Activated naive CD4-positive, alpha-beta T cell treated with anti-CD3 and anti-CD28 coated beads, Interleukin-2, amount 50 U/mL, for 24 hours (primary cell): Measurements from ENCODE around the gene DYNC2H1.
"Not testable (repeated sequence)": the region's sequence is repeated elsewhere in the genome, so short reads cannot be mapped to it uniquely, and the experiment has no call there.

Experiments
- H3K27ac Mint-ChIP-seq: one replicate; pipeline ENCODE4 v1.8.0; 2021; ENCODE audit warnings: mild to moderate bottlenecking, mixed read lengths
- H3K27me3 Mint-ChIP-seq: one replicate; pipeline ENCODE4 v1.8.0; 2021; ENCODE audit warnings: mixed read lengths
- H3K36me3 Mint-ChIP-seq: one replicate; pipeline ENCODE4 v1.8.0; 2021; ENCODE audit warnings: mixed read lengths
- H3K4me1 Mint-ChIP-seq: one replicate; pipeline ENCODE4 v1.8.0; 2021; ENCODE audit warnings: mixed read lengths
- H3K4me3 Mint-ChIP-seq: one replicate; pipeline ENCODE4 v1.8.0; 2021; ENCODE audit warnings: mild to moderate bottlenecking, mixed read lengths
- H3K9me3 Mint-ChIP-seq: one replicate; pipeline ENCODE4 v1.8.0; 2021; ENCODE audit warnings: mixed read lengths

DYNC2H1 gene

DNA sequence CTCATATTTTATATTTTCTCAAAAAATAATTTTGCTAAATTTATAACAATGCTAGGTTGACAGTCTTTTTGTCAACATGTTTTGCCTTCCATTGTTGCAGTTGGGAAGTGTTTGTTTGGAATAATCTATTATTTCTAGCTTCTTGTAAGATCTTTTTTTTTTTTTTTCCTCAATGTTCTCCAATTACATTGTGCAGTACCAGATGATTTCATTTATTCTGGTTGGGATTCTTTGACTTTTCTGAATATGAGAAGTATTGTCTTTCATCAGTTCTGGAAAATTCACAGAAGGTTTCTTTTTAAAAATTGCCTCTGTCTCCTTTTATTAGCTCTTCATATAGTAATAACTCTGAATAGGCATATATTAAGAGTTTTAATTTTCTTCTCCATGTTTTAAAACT, 245.4 kb downstream of the DYNC2H1 start:
- Mint-ChIP-seq H3K27ac (no peak overlapping the region), H3K4me1 (no peaks in the 10 kb centered on the region), H3K9me3 (no peaks in the 10 kb centered on the region), H3K27me3 (no peaks in the 10 kb centered on the region), H3K4me3 (no peak overlapping the region), H3K36me3 (no peaks in the 10 kb centered on the region)

DNA sequence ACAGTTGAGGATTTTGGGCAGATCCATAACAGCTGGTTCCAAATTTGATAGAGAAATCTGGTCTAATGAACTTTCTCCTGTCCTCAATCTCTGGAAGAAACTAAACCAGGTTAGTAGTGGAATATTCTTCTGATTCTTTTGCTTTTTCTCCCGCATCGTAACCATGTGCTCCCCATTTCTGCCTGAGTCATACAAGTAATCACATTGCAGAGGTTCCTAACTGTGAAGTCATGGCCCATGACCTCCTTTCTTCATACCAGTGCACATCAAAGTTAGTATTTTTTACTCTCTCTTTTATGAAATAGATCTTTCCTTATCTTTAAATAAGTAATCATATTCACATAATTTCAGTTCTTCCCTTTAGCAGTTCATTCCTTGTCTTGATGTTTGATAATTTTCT, 249.0 kb downstream of the DYNC2H1 start:
- Mint-ChIP-seq H3K4me1 (no peaks in the 10 kb centered on the region), H3K36me3 (no peaks in the 10 kb centered on the region), H3K9me3 (no peaks in the 10 kb centered on the region), H3K4me3 (no peak overlapping the region), H3K27ac (no peak overlapping the region), H3K27me3 (no peaks in the 10 kb centered on the region)

DNA sequence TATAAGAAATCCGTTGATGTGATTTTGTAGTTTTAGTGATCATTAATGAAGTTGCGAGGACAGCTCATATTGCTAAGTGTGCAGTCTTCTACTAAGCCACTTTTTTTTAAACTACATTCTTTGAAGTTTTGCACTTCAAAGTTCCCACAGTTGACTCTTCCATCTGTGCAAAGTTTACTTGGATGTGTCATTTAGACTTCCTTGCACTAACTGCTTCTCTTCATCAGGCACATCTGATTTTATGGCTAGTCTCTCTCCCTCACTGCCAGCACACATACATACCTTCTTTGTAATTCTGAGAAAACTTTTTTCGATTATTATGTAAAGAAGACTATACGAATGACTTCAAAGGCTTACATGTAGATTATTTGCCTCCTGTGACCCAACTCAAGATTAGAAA, 250.0 kb downstream of the DYNC2H1 start:
- Mint-ChIP-seq H3K9me3 (no peaks in the 10 kb centered on the region), H3K36me3 (no peaks in the 10 kb centered on the region), H3K4me1 (no peaks in the 10 kb centered on the region), H3K4me3 (no peak overlapping the region), H3K27ac (no peak overlapping the region), H3K27me3 (no peaks in the 10 kb centered on the region)

DNA sequence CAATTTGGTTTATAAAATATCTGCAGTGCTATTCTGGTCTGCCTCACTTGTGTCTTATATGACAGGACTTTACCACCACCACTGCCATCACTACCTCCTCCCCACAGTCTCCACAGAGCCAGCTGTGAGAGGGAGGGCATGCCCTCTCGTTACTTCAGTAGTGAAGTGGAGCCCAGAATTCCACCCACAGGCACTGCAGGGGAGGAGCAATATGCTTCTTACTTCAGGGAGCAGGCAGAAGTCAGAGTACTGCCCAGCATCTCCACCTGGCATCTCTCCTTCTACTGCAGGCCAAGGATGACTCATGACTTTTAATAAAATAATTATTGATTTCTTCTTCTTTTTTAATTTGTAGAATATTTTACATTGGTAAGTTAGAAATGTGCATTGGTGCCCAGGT, 255.5 kb downstream of the DYNC2H1 start:
- H3K4me1 Mint-ChIP-seq = no peaks in the 10 kb centered on the region
- H3K27me3 Mint-ChIP-seq = no peaks in the 10 kb centered on the region
- no peak overlapping the region for H3K27ac Mint-ChIP-seq
- H3K36me3 Mint-ChIP-seq = no peaks in the 10 kb centered on the region
- H3K9me3 Mint-ChIP-seq = no peaks in the 10 kb centered on the region
- H3K4me3 Mint-ChIP-seq = no peak overlapping the region

DNA sequence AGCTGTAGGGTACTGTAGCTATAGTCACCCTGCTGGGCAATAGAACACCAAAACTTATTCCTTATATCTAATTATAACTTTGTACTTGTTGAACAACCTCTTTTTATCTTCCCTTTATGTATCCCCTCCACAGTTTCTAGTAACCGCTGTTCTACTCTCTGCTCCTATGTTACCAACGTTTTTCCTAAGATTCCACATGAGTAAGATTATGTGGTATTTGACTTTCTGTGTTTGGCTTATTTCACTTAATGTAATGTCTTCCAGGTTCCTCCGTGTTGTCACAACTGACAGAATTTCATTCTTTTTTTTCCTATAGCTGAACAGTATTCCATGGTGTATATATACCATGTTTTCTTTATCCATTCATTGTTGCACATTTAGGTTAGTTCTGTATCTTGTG, 258.4 kb downstream of the DYNC2H1 start:
- Mint-ChIP-seq H3K4me3 (no peak overlapping the region), H3K27me3 (no peaks in the 10 kb centered on the region), H3K36me3 (no peaks in the 10 kb centered on the region), H3K9me3 (no peaks in the 10 kb centered on the region), H3K4me1 (no peaks in the 10 kb centered on the region), H3K27ac (no peak overlapping the region)

DNA sequence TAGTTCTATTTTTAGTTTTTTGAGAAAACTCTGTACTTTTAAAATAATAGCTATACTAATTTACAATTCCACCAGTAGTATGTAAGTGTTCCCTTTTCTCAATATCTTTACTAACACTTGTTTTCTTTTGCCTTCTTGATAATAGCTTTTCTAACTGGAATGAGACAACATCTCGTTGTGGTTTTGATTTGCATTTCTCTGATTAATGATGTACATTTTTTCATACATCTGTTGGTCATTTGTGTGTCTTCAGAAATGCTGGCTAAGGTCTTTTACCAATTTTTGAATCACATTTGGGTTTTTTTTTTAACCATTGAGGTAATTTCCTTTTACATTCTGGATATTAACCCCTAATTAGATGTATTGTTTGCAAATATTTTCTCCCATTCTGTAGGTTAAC, 258.9 kb downstream of the DYNC2H1 start:
- H3K4me3 Mint-ChIP-seq = no peak overlapping the region

DNA sequence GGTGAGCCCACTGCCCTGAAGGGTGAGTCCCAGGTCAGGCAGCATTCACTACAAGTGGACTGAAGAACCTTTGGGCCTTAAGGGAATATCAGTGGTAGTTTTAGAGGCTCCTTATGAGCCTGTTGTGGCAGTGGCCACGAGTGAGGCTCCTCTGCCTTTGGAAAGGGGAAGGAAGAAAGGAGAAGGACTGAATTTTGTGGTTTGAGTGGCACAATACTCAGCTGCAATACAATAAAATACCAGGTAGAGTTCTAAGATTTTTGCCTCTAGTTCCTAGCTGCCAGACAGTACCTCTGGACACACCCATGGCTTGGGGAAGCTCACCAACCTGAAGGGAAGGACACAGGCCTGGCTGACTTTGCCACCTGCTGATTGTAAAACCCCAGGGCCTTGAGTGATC, 260.9 kb downstream of the DYNC2H1 start:
- Mint-ChIP-seq H3K27me3 (no peaks in the 10 kb centered on the region), H3K36me3 (peaks cover 2% of the 10 kb centered on the region), H3K4me3 (no peak overlapping the region), H3K9me3 (peaks cover 5% of the 10 kb centered on the region), H3K4me1 (no peaks in the 10 kb centered on the region), H3K27ac (no peak overlapping the region)

More for the DNA sequence above, 258.9 kb downstream of the DYNC2H1 start:
- no peaks in the 10 kb centered on the region for H3K4me1 Mint-ChIP-seq
- H3K9me3 Mint-ChIP-seq = no peaks in the 10 kb centered on the region
- H3K27me3 Mint-ChIP-seq = no peaks in the 10 kb centered on the region
- H3K36me3 Mint-ChIP-seq = no peaks in the 10 kb centered on the region
- H3K27ac Mint-ChIP-seq = no peak overlapping the region

DNA sequence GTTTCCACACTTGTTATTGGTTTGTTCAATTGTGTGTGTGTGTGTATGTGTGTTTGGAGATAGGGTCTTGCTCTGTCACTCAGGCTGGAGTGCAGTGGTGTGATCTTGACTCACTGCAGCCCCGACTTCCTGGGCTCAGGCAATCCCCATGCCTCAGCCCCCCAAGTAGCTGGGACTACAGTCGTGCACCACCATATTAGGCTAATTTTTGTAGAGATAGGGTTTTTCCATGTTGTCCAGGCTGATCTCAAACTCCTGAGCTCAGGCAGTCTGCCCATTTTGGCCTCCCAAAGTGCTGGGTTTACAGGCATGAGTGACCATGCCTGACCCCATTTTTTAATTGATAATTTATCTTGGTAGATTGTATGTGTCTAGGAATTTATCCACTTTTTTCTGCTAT, 263.7 kb downstream of the DYNC2H1 start:
- H3K9me3 Mint-ChIP-seq = peaks cover 5% of the 10 kb centered on the region
- H3K36me3 Mint-ChIP-seq = peaks cover 2% of the 10 kb centered on the region
- H3K27ac Mint-ChIP-seq = no peak overlapping the region
- H3K4me1 Mint-ChIP-seq = no peaks in the 10 kb centered on the region
- no peak overlapping the region for H3K4me3 Mint-ChIP-seq
- no peaks in the 10 kb centered on the region for H3K27me3 Mint-ChIP-seq

DNA sequence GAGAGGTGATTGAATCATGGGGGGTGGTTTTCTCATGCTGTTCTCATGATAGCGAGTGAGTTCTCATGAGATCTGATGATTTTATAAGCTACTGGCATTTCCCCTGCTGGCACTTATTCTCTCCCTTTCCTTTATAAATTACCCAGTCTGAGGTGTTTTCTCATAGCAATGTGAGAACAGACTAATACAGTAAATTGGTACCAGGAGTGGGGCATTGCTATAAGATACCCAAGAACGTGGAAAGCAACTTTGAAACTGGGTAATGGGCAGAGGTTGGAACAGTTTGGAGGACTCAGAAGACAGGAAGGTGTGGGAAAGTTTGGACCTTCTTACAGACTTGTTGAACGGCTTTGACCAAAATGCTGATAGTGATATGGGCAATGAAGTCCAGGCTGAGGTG, 265.0 kb downstream of the DYNC2H1 start:
- not testable (repeated sequence) for H3K4me3 Mint-ChIP-seq, H3K36me3 Mint-ChIP-seq, H3K27me3 Mint-ChIP-seq, H3K9me3 Mint-ChIP-seq, H3K27ac Mint-ChIP-seq, H3K4me1 Mint-ChIP-seq

DNA sequence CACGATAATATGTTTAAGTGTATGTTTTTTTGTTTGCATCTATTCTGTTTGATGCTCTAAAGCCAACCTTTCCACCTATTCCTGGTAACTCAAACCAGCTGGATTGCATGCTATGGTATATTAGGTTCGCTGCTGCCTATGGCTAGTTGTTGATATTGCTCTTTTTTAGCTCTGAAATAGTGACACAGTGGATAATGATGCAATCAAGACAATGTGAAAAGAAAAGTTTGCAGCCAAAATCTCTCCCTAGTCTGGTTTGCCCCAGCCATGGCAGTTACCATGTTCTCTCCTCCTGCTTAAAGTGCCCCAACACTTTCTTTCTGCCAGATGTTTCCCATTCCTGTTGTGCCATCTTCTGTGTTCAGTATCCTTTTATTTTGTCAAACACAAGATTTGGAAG, 269.7 kb downstream of the DYNC2H1 start:
- H3K4me3 Mint-ChIP-seq = no peak overlapping the region
- no peaks in the 10 kb centered on the region for H3K4me1 Mint-ChIP-seq
- H3K27ac Mint-ChIP-seq = no peak overlapping the region
- no peaks in the 10 kb centered on the region for H3K27me3 Mint-ChIP-seq
- H3K9me3 Mint-ChIP-seq = peaks cover 5% of the 10 kb centered on the region
- peaks cover 2% of the 10 kb centered on the region for H3K36me3 Mint-ChIP-seq

DNA sequence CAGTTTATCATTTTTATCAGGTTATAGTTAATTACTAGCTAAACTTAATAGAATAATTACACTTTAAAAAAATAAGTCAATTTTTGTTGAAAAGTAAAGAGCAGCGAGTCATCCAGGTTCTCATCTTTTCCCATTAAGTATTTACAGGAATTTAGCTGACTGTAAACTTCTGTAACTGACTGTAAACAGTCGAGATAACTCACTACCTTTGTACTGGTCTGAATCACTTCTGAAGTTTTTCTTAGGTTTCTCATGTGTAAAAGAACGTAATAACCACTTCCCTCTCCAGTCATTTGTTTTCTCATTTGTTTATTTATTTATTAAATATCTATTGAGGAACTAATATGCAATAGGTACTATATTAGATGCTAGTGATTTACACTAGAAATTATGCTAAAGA, 270.8 kb downstream of the DYNC2H1 start:
- Mint-ChIP-seq H3K4me3 (no peak overlapping the region), H3K27me3 (no peaks in the 10 kb centered on the region), H3K27ac (no peak overlapping the region), H3K36me3 (no peaks in the 10 kb centered on the region), H3K4me1 (peaks cover 3% of the 10 kb centered on the region), H3K9me3 (no peaks in the 10 kb centered on the region)

DNA sequence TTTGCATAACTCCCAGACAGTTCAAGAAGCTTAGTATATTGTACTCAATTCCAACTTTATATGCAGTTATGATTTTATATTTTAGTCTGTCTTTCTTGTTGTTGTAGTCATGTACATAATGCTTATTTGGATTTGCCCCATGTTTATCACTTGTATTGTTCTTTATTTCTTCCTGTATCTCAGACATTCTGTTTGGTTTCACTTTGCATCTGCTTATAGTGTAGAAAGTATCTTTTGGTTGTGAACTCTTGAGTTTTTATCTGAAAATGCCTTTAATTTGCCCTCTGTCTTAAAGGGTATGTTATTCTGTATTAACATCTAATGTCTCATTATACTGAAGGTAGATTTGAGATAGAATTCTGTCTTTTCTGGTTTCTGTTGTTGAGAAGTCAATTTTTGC, 275.4 kb downstream of the DYNC2H1 start:
- H3K27me3 Mint-ChIP-seq = no peaks in the 10 kb centered on the region
- H3K4me1 Mint-ChIP-seq = peaks cover 6% of the 10 kb centered on the region
- peaks cover 5% of the 10 kb centered on the region for H3K9me3 Mint-ChIP-seq
- no peaks in the 10 kb centered on the region for H3K36me3 Mint-ChIP-seq
- H3K4me3 Mint-ChIP-seq = no peak overlapping the region
- H3K27ac Mint-ChIP-seq = no peak overlapping the region

DNA sequence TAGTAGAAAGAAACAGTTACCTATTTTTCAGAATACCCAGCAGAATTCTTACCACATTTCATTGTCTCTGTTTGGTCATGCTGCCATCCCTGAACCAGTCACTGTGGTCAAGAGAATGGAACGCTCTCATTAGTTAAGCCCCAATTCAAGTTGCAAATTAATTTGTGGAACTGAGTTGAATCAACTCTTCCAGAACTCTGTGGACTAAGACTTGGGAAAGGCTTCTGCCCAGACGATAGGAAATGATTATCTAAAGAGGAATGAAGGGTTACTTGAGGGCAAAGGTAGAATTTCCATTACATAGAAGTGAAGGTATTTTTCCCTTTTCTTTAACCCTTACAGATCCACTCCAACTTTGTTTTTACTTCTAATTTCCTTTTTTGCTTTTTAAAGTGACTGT, 286.4 kb downstream of the DYNC2H1 start:
- Mint-ChIP-seq H3K27ac (no peak overlapping the region), H3K9me3 (peaks cover 1% of the 10 kb centered on the region), H3K27me3 (no peaks in the 10 kb centered on the region), H3K36me3 (peaks cover 6% of the 10 kb centered on the region), H3K4me3 (no peak overlapping the region), H3K4me1 (no peaks in the 10 kb centered on the region)

DNA sequence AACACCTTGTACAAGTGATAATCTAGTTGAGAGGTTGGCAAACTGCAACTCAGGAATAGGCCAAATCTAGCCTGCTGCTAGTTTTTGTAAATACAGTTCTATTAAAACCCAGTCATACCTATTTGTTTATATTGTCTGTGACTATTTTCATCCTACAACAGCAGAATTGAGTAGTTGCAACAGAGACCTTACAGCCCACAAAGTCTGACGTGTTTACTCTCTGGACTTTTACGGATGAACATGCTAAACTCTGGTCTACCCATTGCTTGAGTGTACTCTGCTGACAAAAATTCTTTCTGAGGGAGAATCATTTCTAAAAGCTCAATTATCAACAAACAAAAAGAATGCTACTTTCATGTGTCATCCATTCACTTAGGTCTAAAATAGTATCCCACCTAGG, 287.0 kb downstream of the DYNC2H1 start:
- Mint-ChIP-seq H3K4me3 (no peak overlapping the region), H3K9me3 (peaks cover 7% of the 10 kb centered on the region), H3K4me1 (no peaks in the 10 kb centered on the region), H3K27me3 (no peaks in the 10 kb centered on the region), H3K36me3 (peaks cover 10% of the 10 kb centered on the region), H3K27ac (no peak overlapping the region)

DNA sequence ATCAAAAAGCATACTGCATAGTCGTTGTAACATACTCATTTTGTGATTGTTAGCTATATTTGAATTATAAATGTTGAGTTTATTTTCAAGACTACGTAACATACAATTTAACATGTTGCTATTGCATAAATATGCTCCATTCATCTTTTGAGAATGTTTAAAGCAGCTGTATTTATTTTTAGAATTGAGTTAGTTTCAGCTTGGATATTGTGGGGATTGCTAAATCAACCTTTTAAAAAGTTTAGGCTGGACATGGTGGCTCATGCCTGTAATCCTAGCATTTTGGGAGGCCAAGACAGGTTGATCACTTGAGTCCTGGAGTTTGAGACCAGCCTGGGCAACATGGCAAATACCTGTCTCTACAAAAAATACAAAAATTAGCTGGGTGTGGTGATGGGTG, 288.1 kb downstream of the DYNC2H1 start:
- Mint-ChIP-seq H3K27ac (no peak overlapping the region), H3K36me3 (peaks cover 10% of the 10 kb centered on the region), H3K4me1 (no peaks in the 10 kb centered on the region), H3K27me3 (no peaks in the 10 kb centered on the region), H3K9me3 (peaks cover 8% of the 10 kb centered on the region), H3K4me3 (no peak overlapping the region)

DNA sequence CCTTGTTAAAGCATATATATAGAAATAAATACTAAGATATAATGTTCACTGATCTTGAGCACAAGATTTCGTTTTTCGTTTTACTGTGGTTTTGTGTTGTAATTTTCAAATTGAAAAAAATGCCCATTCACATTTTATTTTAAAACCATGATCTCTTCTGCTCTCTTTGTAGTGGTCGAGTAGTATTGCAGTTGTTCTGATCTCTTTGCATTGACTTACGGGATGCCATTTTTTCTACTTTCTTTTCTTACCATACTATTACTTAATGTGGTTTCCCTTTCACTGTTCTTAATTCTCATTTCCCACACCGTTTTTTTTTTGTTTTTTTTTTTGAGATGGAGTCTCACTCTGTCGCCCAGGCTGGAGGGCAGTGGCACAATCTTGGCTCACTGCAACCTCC, 289.6 kb downstream of the DYNC2H1 start:
- no peak overlapping the region for H3K27ac Mint-ChIP-seq
- H3K9me3 Mint-ChIP-seq = peaks cover 8% of the 10 kb centered on the region
- no peaks in the 10 kb centered on the region for H3K4me1 Mint-ChIP-seq
- no peak overlapping the region for H3K4me3 Mint-ChIP-seq
- peaks cover 8% of the 10 kb centered on the region for H3K36me3 Mint-ChIP-seq
- H3K27me3 Mint-ChIP-seq = no peaks in the 10 kb centered on the region

DNA sequence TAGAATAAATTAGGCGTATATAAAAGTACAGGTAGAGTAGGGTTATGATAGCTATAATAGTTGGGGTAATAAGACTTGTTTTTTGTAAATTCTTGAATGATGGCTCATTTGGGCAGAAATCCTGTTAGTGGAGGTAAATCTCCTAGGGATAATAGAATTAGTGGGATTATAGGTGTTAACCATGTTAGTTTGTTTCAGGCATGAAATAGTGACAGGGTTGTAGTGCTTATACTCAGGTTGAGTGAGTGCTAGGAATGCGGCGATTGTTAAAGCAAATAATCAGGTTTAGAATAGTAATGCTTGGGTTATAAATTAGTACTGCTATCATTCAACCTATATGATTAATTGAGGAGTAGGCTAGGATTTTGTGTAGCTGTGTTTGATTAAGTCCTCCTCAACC, 297.1 kb downstream of the DYNC2H1 start:
- Mint-ChIP-seq H3K27me3 (no peaks in the 10 kb centered on the region), H3K4me3 (no peak overlapping the region), H3K27ac (no peak overlapping the region), H3K9me3 (no peaks in the 10 kb centered on the region), H3K4me1 (no peaks in the 10 kb centered on the region), H3K36me3 (no peaks in the 10 kb centered on the region)

DNA sequence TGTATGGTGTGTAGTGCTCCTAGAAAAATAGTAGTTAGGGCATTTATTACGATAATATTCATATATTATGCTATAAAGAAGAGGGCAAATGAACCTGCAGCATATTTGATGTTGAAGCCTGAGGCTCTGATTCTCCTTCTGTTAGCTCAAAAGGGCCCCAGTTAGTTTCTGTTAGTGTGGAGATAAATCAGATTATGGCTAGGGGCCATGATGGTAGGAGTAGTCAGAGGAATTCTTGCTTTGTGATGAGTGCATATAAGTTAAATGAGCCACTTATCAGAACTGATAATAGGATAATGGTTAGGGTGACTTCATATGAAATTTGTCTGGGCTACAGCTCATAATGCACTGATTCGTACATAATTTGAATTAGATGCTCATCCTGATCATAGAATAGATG, 298.4 kb downstream of the DYNC2H1 start:
- H3K9me3 Mint-ChIP-seq = no peaks in the 10 kb centered on the region
- H3K27me3 Mint-ChIP-seq = no peaks in the 10 kb centered on the region
- no peak overlapping the region for H3K27ac Mint-ChIP-seq
- no peaks in the 10 kb centered on the region for H3K4me1 Mint-ChIP-seq
- H3K4me3 Mint-ChIP-seq = no peak overlapping the region
- H3K36me3 Mint-ChIP-seq = no peaks in the 10 kb centered on the region
